GM23248 (cell line): ENCODE results near the gene DDX43. TPM values are rescaled to one million over a fixed set of nuclear protein-coding genes. Genes with fewer than 3 reads are reported as not detected.
A peak's percentile ranks its signal among the peaks of the same experiment; 100 is the strongest.

Experiments used
- DNase-seq: peaks from one replicate; pipeline ENCODE4 v3.0.0-alpha.2; 2015
- H2AFZ ChIP-seq: fragments of 200-600 bp; sonication (generic); 2 replicates; pipeline ENCODE4 v1.6.1; 2016; ENCODE audit warnings: antibody characterized with exemption
- H3F3A ChIP-seq: fragments of 200-600 bp; sonication (generic); 2 replicates; pipeline ENCODE4 v1.6.1; 2016; ENCODE audit warnings: mild to moderate bottlenecking, antibody characterized with exemption, mixed run types; ENCODE audit not compliant: insufficient read depth
- H3K27ac ChIP-seq: fragments of 200-600 bp; sonication (generic); 2 replicates; pipeline ENCODE4 v1.5.1; 2016; ENCODE audit warnings: mild to moderate bottlenecking
- H3K27me3 ChIP-seq: fragments of 200-600 bp; sonication (generic); replicated peaks from 2 replicates; pipeline ENCODE4 v1.6.1; 2016; ENCODE audit warnings: mild to moderate bottlenecking; ENCODE audit not compliant: insufficient read depth
- H3K36me3 ChIP-seq: fragments of 200-600 bp; sonication (generic); 2 replicates; pipeline ENCODE4 v1.6.1; 2016; ENCODE audit warnings: low read depth, mild to moderate bottlenecking
- H3K4me1 ChIP-seq: fragments of 200-600 bp; sonication (generic); 2 replicates; pipeline ENCODE4 v1.6.1; 2016; ENCODE audit warnings: mild to moderate bottlenecking; ENCODE audit not compliant: insufficient read depth
- H3K4me2 ChIP-seq: fragments of 200-600 bp; sonication (generic); one replicate; pipeline ENCODE4 v1.6.1; 2016; ENCODE audit warnings: mild to moderate bottlenecking; ENCODE audit not compliant: unreplicated experiment
- H3K4me3 ChIP-seq: fragments of 200-600 bp; sonication (generic); 2 replicates; pipeline ENCODE4 v1.5.1; 2016; ENCODE audit warnings: mild to moderate bottlenecking
- H3K79me2 ChIP-seq: fragments of 200-600 bp; sonication (generic); 2 replicates; pipeline ENCODE4 v1.6.1; 2016; ENCODE audit warnings: mild to moderate bottlenecking; ENCODE audit not compliant: insufficient read depth
- H3K9ac ChIP-seq: fragments of 200-600 bp; sonication (generic); 2 replicates; pipeline ENCODE4 v1.6.1; 2016; ENCODE audit warnings: mild to moderate bottlenecking
- H3K9me2 ChIP-seq: fragments of 200-600 bp; sonication (generic); 2 replicates; pipeline ENCODE4 v1.6.1; 2016; ENCODE audit warnings: mixed run types, mild to moderate bottlenecking, moderate library complexity; ENCODE audit not compliant: insufficient read depth
- H3K9me3 ChIP-seq: fragments of 200-600 bp; sonication (generic); one replicate; pipeline ENCODE4 v1.6.1; 2017; ENCODE audit warnings: low read depth
- H4K20me1 ChIP-seq: fragments of 200-600 bp; sonication (generic); 2 replicates; pipeline ENCODE4 v1.6.0; 2016; ENCODE audit not compliant: insufficient read depth
- EZH2 ChIP-seq: fragments of 200-600 bp; sonication (generic); IDR thresholded peaks from 2 replicates; pipeline ENCODE4 v1.6.1; 2018; ENCODE audit warnings: antibody characterized with exemption, mild to moderate bottlenecking; ENCODE audit not compliant: insufficient read depth, poor library complexity, severe bottlenecking
- EZH2phosphoT487 ChIP-seq: fragments of 200-600 bp; sonication (generic); IDR thresholded peaks from 2 replicates; pipeline ENCODE4 v1.6.1; 2018; ENCODE audit warnings: antibody characterized with exemption, moderate library complexity, mild to moderate bottlenecking, low read depth; ENCODE audit not compliant: insufficient read depth
- WGBS, 2 experiments: methylation state at CpG; one replicate each; pipeline ENCODE4 v1.1.6; 2015 to 2017; ENCODE audit warnings: low lambda C conversion rate in 2 of 2, low coverage in 1 of 2; ENCODE audit errors: missing lambda C conversion rate in 2 of 2; 5-methylcytosine and 5-hydroxymethylcytosine counted together
- in situ Hi-C: fragments of 300-500 bp; cut with MboI; formaldehyde crosslinking; loops from 2 replicates; pipeline ENCODE4 v1.15.0; 2020
- polyA plus RNA-seq: library from polyadenylated mRNA; unstranded; fragments of >200 nt; fragmentation: Nextera tagmentation; extraction: Ambion mirVana; gene quantifications from 2 replicates; pipeline ENCODE4 v1.2.1, GENCODE V29; 2016
- total RNA-seq: library from RNA; depleted of rRNA; stranded (reverse); fragments of >200 nt; shearing (Covaris generic); gene quantifications from 2 replicates; pipeline ENCODE4 v1.2.3, GENCODE V29; 2014

DDX43 gene
- total and polyA plus RNA-seq, 2 experiments from 2014 or later, result 0.11 to 0.38 TPM

GRCh38 chr6:73409395-73409794 is 14.8 kb downstream of the DDX43 start:
- DNase-seq, result no peak
- no peak overlapping the region for H3K4me3 ChIP-seq
- TF ChIP-seq EZH2, result no peak
- TF ChIP-seq EZH2phosphoT487, result no peak
- H3F3A ChIP-seq, result no peaks in the 10 kb centered on the region
- in situ Hi-C loops, result no loop called here
- no peaks in the 10 kb centered on the region for H3K9me3 ChIP-seq
- H3K79me2 ChIP-seq, result no peaks in the 10 kb centered on the region
- no peak overlapping the region for H3K9ac ChIP-seq
- H4K20me1 ChIP-seq, result no peaks in the 10 kb centered on the region
- no peak overlapping the region for H3K4me2 ChIP-seq
- H3K27ac ChIP-seq, result no peak overlapping the region
- 100% methylated on average over 1 of the region's 1 CpG for WGBS, 2 experiments
- no peak overlapping the region for H2AFZ ChIP-seq
- no peaks in the 10 kb centered on the region for H3K36me3 ChIP-seq
- no peaks in the 10 kb centered on the region for H3K4me1 ChIP-seq
- H3K9me2 ChIP-seq, result no peaks in the 10 kb centered on the region
- no peaks in the 10 kb centered on the region for H3K27me3 ChIP-seq

GRCh38 chr6:73413102-73413501 is 18.5 kb downstream of the DDX43 start:
- H3K4me3 ChIP-seq, result no peak overlapping the region
- TF ChIP-seq EZH2phosphoT487, result no peak
- TF ChIP-seq EZH2, result no peak
- H3K4me1 ChIP-seq, result no peaks in the 10 kb centered on the region
- no peak overlapping the region for H2AFZ ChIP-seq
- no peaks in the 10 kb centered on the region for H3K27me3 ChIP-seq
- in situ Hi-C loops, result no loop called here
- no peak overlapping the region for H3K27ac ChIP-seq
- 99% methylated on average over 3 of the region's 3 CpGs for WGBS, 2 experiments
- no peaks in the 10 kb centered on the region for H3K9me3 ChIP-seq
- no peaks in the 10 kb centered on the region for H3F3A ChIP-seq
- H3K79me2 ChIP-seq, result no peaks in the 10 kb centered on the region
- H3K36me3 ChIP-seq, result no peaks in the 10 kb centered on the region
- no peaks in the 10 kb centered on the region for H3K9me2 ChIP-seq
- no peak overlapping the region for H3K9ac ChIP-seq
- no peak overlapping the region for H3K4me2 ChIP-seq
- DNase-seq, result no peak
- H4K20me1 ChIP-seq, result no peaks in the 10 kb centered on the region

- no peak overlapping the region for H3K27ac ChIP-seq
- H3K79me2 ChIP-seq, result no peaks in the 10 kb centered on the region
- no peaks in the 10 kb centered on the region for H3K4me1 ChIP-seq
- peak; percentile 3 for DNase-seq
- no peaks in the 10 kb centered on the region for H3K27me3 ChIP-seq
- no peaks in the 10 kb centered on the region for H3K9me2 ChIP-seq
- no peak overlapping the region for H3K9ac ChIP-seq
- TF ChIP-seq EZH2 (no peak), EZH2phosphoT487 (no peak)
- 88 to 89% methylated on average over 11 of the region's 11 CpGs for WGBS, 2 experiments
- no peak overlapping the region for H3K4me2 ChIP-seq
- no peaks in the 10 kb centered on the region for H3F3A ChIP-seq
- no peak overlapping the region for H3K4me3 ChIP-seq
- H3K9me3 ChIP-seq, result no peaks in the 10 kb centered on the region
- no peaks in the 10 kb centered on the region for H4K20me1 ChIP-seq
- H3K36me3 ChIP-seq, result no peaks in the 10 kb centered on the region; the same call in 1 of the 2 replicates
- H2AFZ ChIP-seq, result no peak overlapping the region
- in situ Hi-C loops, result no loop called here
These were observed 23.6 kb downstream of the DDX43 start for GRCh38 chr6:73418081-73418741.

- no peak for DNase-seq
- Histone ChIP-seq H3K4me1 (no peaks in the 10 kb centered on the region), H3K9me3 (no peaks in the 10 kb centered on the region), H4K20me1 (no peaks in the 10 kb centered on the region), H3K36me3 (peaks cover 17% of the 10 kb centered on the region), H3K9ac (no peak overlapping the region), H3K4me3 (no peak overlapping the region), H2AFZ (no peak overlapping the region), H3K27ac (no peak overlapping the region), H3K4me2 (no peak overlapping the region), H3K9me2 (no peaks in the 10 kb centered on the region), H3K79me2 (no peaks in the 10 kb centered on the region), H3K27me3 (no peaks in the 10 kb centered on the region), H3F3A (no peaks in the 10 kb centered on the region)
- no peak for TF ChIP-seq EZH2
- no peak for TF ChIP-seq EZH2phosphoT487
- in situ Hi-C loops, result no loop called here
- 93 to 94% methylated on average over 2 of the region's 2 CpGs for WGBS, 2 experiments
These were observed 26.9 kb downstream of the DDX43 start for GRCh38 chr6:73421534-73421933.
